Measurements from ENCODE around the gene NUP93.
"Not testable (repeated sequence)": the region's sequence is repeated elsewhere in the genome, so short reads cannot be mapped to it uniquely, and the experiment has no call there.

Gene NUP93

DNA sequence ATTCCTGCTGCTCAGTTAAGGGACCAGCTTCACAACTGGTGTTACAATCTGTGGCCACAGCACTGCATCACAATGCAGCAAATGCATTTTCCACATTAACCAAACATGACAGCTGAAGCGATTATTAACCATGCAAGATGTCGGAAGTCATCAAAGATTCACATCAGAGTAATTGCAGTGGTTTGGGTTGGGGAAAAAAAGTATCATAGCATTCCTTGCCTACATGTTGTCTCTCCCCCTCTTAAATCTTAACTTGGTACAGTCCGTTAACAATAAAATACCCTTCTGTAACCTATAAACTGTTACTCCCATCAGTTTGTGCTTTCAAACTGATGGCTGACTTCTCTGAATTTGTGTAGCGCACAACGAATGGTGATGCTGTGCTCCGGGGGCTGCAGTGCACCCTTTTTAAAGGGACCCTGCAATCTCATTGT lies 51.6 kb downstream of the NUP93 start:
- no peak for DNase-seq

DNA sequence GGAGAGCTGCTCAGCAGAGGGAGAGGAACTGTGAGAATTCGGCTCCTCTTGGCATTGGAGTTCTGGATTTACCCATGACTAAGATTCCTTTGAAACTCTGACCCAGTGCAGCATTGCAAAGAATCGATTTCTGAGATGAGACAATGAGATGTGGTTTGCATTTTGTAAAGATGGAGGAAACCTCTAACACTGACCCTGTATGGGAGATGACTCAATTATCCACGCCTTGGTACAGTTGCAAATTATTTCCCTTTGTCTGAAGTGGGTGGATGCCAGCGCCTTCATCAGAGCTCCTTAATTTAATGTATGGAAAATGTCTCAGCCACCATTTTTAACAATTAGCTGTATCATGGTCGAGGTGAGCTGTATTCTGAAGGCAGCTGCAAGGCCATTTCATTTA lies 53.4 kb downstream of the NUP93 start:
- no peak for DNase-seq

DNA sequence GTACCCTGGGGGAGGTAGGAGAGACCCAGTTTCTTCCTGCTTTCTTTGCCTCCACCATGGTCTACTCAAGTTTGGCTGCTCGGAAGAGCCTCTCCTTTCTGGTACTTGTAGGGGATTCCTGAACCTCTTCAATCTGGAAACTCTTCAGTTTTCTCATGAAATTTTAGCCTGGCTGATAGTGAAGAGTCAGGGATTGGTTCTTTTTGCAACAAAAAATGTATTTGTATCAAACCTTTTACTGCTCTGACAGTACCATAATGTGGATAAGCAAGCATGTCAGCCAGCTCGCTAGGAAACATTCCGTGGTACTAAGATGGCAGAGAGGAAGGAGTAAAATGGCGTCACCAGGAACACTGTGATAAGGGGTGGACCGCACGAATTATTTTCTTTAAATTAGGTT lies 55.4 kb downstream of the NUP93 start:
- no peak for DNase-seq

DNA sequence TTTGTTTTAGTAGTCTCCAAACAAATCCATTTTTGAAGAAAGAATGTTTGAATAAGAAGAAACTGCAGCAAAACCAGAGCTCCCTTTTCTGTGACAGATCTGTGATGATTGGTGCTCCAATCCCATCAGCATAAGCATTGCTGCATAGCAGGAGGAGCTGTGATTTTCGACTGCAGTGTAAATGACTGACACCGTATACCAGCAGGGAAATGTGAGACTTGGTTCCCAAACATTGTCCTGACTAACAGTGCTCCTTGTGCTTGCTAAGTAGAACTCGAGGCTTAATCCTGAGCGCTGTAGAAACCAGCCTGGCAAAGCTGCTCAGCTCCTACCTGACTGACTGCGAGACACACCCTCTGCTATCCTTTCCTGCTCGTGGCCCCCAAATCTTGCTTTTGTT lies 57.2 kb downstream of the NUP93 start:
- DNase-seq, result no peak

DNA sequence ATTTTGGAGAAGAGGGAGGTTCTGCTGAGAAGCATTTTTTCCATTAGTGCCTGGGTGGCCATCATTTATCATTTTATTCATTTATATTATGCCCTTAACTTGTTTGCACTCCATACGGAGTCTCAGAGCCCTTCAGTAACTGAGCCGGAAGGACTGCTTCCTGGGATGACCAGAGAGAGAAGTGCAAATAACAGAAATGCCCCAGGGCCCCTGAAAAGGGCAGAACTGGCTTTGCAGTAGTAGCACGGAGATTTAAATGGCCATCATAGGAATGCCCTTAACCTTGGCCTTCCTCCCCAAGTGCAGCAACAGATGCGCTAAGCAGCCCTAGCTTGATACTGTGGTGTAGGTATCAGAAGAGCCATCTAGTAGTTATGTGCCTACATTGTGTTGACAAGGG lies 58.5 kb downstream of the NUP93 start:
- DNase-seq, result no peak

DNA sequence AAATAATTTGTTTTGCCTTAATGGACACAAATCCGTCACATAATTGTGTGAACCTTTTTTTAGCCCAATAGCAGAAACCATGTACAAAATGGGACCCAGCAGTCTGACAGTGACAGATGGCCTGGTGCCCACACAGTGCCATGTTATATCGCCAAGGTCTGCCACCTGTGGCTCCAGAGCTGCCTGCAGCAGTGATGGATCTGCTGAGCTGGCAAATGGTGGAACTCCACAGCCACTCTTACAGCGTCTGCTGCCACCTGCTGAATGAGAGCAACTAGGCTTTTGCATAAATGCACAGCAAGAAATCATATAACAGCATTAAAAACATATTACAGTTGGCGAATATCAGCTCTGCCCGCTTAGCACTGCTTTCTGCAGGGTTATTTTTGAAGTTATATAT lies 59.4 kb downstream of the NUP93 start:
- no peak for DNase-seq

DNA sequence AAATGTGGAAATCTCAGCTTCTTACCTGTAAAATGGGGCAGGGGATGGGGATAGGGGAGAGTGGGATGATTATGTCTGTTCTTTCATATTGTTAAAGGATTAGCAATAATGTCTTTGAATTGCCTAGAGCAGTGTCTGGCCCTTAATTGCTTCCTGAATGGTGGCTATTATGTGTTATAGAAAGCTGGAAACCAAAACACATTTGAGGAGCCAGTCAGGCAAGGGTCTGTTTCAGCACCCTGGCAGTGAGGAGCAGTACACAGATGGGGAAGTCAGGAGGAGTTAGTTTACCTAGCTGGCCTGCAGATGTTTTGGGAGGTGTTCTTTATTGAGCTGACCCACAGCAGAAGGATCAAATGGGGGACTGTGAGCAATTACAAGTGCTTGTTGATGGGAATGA lies 63.0 kb downstream of the NUP93 start:
- no peak for DNase-seq

DNA sequence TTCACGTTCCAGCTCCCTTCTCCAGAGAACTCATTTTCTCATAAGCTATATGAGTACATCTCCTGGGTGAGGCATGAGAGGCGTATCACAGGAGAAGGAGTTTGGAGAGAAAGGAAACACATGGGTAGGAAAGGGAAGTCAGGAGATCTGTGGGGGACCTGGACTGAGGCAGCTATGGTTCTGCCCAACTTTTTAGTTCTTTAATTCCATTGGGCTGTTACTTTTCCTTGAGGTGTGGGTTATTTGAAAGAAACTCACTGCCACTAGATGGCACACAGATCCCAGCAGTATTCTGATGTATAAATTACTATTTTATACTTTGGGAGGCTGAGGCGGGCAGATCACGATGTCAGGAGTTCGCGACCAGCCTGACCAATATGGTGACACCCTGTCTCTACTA lies 63.6 kb downstream of the NUP93 start:
- DNase-seq, result no peak

DNA sequence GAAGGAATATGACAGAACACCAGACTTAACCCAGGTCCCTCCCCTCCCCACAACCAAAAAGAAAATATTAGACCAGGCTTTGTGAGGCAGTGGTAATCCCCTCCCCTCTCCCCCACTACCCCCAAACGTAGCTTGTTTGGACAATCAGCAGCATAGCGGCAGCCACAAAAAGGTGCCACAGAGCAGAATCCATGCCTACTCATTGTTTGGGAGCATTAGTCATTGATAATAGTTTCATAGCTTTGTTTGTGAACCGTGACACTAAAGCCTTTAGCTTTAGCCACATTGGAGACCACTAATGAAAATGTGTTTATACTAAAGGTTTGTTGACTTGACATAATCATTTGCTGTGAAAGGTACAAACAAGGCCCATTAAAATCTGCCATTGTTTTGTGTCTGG lies 65.1 kb downstream of the NUP93 start:
- DNase-seq, result no peak

DNA sequence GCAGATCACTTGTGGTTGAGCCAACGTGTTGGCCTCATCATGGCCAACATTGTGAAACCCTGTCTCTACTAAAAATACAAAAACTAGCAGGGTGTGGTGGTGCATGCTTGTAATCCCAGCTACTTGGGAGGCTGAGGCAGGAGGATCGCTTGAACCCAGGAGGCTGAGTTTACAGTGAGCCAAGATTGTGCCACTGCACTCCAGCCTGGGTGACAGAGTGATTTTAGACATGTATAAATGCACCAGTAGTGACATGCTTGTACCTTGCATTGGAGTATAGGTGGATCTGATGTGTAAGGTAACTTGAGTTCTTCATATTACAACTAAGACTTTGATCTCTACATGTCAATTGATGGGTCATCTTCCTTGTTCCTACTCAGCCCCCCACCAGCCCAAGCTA lies 67.1 kb downstream of the NUP93 start:
- DNase-seq, result not testable (repeated sequence)

DNA sequence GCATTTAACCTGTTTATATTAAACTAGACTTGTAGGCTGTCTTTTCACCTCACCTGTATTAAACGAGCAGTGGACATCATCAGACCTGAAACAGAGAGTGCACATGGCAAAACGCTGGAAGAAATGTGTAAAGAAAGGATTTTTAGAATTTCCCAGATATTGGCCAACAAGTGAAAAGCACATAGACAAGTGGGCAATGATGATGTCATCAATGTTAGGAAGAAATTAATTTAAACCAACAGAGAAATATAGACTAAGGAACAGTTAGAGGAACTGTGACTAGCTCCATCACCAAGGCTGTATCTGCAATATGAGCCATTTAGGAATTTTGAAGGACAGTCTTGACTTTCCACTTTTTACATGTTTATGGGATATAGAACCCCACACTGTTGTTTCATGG lies 67.9 kb downstream of the NUP93 start:
- DNase-seq, result no peak

DNA sequence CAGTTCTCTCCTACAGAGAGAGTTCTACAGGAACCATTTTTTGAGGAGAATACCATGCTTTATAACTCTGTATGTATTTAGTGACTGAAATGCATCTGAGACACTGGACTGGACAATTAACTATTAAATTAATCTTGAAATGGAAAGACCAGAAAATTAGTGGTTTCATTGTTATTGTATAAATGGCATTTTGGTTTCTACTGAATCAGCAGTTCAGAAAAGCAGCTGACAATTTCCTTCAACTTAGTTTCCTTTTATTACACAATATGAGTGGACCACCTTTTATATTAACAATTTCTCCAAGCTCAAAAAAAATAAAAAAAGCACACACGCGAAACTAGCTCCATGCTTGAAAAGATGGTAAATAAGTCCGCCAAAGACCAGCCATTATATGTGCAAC lies 69.0 kb downstream of the NUP93 start:
- no peak for DNase-seq

DNA sequence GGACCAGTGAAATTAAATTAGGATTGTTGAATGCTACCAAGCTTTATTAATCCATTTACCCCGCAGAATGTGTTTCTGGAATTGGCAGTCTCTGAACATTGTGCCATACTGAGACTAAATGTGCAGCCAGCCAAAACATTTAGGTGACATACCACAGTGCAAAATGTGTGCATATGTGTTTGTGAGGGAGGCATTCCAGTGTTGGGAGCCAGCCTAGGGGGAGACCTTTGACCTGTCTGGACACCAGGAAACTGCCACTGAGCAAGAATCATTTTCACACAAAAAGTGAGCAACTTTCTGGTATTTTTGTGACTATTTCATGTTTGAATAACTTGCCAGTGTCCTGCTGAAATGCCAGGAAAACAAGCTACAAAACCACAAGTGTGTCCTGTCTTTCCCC lies 70.4 kb downstream of the NUP93 start:
- no peak for DNase-seq

DNA sequence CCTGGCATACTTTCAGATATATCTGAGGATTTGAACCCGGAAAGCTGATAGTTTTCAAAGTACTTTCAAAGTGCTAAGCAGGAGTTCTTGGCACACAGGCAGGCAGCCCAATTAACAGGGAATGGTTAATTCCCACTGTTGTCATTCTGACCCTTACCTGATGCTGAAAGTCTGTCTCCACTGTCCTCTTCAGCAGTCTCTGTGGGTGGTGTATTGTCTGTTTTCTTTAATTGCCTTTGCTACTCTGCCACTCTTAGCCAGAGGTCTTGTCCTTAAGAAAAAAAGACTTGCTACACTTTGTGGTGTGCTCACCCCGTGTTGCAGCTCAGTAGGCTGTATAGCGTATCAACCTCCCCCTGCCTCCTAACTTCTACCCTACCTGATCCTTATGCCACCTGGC lies 71.8 kb downstream of the NUP93 start:
- DNase-seq, result no peak

DNA sequence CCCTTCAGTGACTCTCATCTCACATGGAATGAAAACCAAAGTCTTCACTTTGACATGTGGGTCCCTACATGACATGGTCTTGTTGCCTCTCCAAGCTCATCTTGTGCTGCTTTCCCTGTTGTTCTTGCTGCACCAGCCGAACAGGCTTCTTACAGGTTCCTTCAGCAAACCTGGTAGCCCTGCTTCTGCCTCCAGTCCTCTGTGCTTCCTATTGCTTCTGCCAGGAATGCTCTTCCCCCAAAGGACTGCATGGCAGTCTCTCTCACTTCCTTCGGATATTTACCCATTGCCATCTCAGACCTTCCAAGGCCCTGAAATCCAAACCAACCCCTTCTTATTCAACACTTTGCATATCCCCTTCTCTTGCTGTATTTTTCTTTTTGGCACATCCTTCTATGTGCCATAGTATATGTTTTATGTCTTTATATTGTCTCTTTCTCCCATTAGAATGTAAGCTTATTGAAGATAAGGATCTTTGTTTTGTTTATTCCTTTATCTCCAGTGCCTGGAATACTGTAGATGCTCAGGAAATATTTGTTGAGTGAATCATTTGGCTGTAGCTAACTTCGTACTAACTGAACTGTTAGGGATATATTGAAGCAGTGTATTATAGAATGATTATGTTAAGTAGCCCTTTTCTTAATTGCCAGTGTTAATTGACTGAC lies 77.2 kb downstream of the NUP93 start:
- no peak for DNase-seq

DNA sequence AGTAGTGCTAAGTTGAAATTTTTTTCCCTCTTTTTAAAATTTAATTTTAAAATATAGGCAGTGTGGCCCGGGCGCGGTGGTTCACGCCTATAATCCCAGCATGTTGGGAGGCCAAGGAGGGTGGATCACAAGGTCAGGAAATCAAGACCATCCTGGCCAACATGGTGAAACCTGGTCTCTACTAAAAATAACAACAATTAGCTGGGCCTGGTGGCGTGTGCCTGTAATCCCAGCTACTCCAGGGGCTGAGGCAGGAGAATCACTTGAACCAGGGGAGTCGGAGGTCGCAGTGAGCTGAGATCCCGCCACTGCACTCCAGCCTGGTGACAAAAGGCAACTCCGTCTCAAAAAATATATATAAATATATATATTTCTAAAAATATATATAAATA lies 77.7 kb downstream of the NUP93 start:
- DNase-seq, result not testable (repeated sequence)

DNA sequence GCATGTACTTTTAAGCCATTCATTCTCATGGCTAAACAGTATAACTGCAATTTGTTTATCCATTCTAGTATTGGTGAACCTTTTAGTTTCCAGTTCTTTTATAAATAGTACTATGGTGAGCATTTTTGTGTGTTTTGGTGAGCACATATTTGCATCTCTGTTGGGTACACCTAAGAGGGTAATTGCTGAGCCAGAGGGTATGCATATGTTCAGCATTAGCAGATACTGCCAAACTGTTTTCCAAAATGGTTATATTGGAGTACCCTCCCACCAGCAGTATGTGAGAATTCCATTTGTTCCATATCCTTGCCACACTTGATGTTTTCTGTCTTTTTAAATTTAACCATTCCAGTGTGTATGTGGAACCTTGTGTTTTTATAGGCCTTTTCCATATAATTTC lies 81.0 kb downstream of the NUP93 start:
- no peak for DNase-seq

DNA sequence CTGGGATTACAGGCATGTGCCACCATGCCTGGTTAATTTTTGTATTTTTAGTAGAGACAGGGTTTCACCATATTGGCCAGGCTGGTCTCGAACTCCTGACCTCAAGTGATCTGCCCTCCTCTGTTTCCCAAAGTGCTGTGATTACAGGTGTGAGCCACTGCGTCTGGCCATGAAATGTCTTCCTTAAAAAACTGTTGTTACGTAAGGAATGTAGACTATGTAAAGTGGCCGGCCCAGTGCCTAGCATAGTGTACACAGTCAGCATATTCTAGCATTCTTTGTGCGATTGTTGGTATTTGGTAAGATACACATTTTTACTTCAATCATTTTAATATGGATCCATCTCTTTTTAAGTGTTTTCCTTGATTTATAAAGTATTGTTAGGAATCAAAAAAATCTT lies 81.7 kb downstream of the NUP93 start:
- not testable (repeated sequence) for DNase-seq

DNA sequence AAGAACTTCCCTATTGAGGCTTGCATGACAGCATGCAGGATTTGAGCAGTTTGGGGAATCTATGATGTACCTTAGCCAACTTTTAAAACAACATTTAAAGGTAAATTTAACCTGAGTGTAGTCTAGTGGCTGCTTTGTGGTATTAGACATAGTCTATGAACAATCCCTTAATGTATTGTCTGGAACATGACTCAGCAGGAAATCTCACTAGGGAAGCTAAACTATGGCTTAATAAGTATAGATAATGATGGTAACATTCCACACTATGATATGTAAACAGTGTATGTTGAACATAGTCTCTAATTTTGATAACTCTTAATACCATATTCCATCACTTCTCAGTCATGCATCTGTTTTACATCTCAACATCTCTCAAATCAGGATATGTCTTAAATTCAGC lies 83.0 kb downstream of the NUP93 start:
- no peak for DNase-seq

DNA sequence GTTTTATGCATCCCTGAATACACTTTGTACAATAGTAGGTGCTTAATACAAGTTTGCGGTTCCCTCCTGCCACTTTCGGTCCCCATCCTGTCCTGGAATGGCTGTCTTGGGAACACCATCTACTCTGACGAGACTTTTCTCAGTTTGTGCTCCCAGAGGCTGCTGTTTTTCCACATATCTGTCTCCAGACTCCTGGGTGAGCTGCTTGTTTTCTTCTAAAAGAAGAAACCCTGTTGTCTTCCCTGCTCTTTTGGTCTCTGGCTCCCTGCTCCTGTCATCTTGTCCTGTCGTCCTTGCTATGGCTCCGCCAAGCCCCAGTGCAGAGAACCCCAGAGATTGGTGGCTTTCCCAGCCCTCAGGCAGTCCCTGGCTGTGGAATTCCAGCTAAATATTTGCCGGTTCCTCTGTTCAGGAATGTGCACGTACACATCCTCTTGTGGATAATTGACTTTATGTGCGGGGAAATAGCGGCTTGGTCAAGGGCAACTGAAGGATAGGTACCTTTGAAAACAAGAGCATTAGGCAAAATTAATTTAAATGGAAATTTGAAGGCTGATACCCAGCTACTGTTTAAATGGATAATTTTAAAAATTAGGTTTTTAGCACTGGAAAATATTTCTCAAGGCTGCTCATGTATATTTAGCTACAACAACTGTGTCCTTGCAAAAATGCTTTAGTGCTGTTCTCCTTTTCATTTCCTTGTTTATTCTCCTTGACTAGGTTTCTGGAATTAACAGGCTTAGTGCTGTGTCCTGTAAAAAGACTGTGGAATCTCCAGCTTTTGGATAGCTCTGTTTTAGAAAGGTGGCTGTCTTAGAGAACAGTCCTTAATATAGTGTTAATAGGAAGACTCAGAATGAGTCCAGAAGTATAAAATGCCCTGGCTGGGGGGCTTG lies 84.9 kb downstream of the NUP93 start:
- no peak for DNase-seq

DNA sequence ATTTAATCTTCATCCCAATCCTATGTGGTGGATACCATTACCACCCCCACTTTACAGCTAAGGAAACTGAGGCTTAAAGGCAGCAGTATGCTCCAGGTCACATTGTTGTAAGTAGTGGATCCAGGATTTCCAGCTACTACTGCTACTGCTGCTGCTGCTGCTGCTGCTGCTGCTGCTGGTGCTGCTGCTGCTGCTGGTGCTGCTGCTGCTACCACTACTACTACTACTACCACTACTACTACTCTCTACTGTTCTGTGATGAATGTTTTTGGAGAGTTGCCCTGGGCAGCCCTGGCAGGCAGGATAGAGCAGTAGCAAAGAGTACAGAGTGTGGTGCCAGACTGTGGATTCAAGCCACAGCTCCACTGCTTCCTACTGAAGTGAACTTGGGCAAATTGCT lies 85.8 kb downstream of the NUP93 start:
- no peak for DNase-seq

DNA sequence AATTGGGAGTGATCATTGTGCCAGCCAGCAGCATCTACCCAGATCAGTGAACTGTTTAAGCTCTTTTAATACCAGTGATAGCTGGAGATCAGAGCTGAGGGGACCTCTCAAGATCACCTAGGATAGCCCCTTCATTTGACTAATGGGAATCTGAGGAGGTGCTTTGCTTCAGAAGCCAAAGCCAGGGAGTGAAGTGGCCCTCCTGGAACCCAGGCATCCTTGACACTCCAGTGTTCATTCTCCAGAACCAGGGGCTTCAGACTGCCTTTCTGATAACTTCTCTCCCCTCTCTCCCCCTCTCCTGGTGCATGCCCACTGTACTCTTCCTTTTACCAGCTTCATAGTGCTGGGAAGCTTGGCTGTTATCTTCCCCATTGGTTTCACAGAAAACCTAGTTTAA lies 87.1 kb downstream of the NUP93 start:
- DNase-seq, result no peak

DNA sequence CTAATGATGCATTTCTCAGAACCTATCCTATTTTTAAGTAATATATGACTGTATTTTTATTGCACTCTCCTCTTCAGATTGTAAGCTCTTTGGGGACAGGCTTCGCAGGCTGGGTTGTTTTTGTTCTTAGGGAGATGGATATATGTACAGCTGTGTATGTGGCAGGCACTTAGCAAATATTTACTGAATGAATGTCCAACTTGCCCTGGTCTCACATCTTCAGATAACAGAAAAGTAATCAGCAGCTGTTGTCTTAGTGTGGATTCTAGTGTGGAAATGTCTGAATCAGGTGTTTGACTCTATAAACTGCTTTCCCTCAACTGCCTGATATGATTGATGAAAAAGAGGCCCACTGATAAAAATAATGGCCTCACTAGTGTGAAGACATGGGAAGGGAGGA lies 88.0 kb downstream of the NUP93 start:
- DNase-seq, result no peak

DNA sequence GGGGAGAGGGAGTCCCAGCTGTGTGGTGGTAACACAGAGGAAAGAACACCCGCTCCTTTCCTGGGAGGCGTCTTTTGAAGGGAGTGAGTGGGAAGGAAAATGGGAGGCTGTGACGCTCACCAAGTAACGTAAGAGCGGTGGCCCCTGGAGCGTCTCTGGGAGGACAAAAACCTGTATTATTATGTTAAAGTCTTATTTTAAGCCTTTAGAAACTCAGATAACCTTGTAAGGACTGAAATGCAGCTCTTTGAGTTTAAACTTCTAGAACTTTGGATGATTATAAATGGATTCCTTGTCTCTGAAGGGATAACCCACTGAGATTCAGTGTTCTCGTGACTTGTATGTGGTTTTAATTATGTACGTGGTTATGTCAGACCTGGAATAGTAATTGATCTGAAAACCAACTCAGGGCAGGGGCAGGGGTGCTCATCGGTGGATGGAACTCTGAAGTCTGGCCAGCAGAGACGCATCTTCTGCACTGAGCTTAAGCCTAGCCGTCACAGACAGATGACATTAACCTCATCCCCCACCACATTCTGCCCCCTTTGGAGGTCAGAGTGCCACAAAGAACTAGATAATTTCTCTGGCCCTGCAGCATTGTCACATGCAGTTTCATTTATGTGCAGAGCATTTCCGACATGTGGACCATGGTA lies 93.3 kb downstream of the NUP93 start:
- DNase-seq, result no peak
